A204.1 (cell line): Measurements from ENCODE around the gene MTHFSD.

ENCODE experiments used
- FAIRE-seq: peaks from 2 replicates; lab custom pipeline; 2012; peaks lifted over from hg19 to GRCh38; lab: Jason Lieb, UNC

MTHFSD gene

DNA sequence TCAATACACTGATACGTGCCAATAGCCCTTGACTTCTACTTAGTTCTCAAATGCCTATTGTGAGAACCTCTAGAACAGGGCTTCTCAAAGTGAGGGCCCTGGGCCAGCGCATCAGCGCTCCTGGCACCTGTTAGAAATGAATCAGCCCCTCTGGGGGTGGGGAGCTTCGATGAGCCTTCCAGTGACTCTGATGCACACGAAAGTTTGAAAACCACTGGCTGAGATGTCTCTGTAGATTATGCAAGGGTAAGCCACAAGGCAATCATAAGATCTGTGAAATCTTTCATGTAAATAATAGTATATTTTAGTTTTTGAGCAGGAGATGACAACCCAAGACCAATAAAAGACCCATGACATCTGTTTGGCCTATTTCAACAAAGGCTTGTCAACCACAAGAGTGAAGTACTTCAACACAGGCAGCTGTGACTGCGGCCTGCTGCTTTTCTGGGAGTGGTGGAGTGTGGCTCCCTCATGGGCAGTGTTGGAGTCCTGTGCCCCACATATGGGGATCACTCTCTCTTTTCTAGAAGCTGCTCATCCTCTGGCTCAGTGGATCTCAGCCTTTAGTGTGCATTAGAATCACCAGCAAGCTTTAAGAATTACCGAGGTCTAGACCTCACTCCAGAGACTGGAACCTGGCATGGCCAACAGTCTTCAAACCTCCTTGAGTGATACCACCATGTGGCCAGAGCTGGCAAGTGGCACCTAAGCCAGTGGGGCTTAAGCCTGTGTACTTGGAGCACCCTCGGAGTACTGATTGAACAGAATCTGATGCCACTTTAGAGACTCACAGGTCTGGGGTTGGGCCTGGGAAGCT is 5.8 kb downstream of the MTHFSD start:
- FAIRE-seq: no peak

DNA sequence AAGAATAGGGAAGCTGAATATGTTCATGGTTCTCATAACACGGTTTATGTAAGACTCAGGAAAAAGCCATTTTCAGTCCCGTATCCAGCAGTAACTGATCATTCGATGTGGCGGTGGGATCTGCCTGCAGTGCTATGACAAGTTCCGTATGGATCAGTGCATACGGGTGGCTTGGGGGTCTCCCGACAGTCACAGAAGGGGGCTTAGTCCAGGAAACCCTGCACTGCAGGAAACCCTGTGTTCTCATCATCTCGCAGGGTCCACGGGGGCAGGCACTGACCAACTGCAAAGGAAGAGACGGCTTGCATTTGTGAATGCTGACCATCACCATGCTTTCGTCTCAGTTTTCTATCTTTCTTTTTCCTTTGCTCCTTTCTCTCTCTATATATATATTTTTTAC is 7.7 kb downstream of the MTHFSD start:
- no peak for FAIRE-seq

- FAIRE-seq: no peak
These were observed 8.4 kb downstream of the MTHFSD start for GRCh38 chr16:86546638-86547013.

DNA sequence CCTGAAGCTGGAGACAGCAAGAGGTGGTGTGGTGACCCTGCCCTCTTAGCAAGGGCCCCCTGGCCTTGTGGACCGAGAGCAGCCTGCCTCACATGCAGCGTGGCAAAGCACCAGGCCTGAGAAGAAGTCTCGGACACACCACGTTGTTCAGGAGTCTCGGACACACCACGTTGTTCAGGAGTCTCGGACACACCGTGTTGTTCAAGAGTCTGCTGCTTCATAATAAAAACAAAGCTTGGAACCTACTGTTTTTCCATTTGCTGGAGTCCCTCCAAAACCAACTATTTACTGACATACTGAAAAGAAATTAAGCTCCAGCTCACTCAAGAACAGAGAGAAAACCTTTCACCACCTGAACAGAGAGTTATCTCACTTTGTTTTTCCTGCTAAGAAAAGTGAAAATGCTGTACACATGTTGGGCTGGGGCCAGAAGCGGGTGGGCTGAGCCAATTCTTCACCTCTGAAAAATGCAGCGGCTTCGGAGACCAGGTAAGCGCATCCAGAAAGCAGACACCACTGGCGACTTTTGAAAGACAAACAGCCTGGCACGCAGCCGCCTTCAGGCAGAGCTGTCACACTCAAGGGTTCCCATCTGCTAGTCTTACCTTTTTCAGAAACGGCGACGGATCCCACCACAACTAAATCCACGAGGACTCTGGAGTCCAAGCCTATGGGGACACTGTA is 8.9 kb downstream of the MTHFSD start:
- no peak for FAIRE-seq

GRCh38 chr16:86545481-86545880 is 9.6 kb downstream of the MTHFSD start:
- no peak for FAIRE-seq

DNA sequence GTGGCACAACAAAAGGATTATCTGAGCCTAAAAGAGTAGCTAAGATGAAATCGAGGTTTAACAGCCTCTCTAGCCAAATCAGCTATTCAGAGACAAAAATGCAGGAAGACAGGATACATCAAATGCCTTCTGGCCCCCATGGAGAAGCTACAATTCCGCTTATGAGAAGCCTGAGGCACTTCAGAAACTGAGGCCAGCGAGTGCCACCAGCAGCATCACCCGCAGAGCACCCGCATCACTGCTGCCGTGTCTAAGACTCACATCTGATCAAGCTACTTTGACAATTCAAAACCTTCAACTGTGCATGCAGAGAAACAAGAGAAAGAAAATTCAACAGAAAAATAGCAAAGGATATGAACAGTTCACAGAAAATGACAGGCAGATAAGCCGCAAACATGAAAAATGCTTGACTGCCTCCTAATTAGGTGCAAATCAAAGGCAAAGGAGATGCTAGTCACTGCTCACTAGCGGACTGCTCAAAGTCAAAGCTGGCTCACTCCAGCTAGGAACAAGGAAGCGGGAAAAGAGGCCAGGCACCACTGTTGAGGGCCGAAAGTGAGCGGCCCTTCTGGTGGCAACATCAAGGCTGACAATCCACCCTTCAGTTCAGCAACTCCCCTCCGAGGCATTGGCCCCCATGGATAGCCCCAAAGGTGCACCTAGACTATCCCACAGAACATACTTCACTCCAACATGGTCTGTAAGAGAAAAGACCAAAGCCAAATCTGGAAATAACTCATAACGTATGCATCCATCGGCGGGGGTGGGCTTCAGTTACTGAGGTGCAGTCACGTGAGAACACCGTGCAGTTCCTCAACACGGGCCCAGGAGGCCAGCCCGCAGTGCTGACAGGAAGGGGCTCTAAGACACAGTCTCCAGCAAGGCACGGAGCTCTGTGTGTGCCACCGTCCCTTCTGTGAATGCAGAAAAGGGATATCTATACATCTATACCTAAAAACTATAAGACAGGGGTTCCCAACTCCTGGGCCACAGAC is 12.0 kb downstream of the MTHFSD start:
- no peak for FAIRE-seq

DNA sequence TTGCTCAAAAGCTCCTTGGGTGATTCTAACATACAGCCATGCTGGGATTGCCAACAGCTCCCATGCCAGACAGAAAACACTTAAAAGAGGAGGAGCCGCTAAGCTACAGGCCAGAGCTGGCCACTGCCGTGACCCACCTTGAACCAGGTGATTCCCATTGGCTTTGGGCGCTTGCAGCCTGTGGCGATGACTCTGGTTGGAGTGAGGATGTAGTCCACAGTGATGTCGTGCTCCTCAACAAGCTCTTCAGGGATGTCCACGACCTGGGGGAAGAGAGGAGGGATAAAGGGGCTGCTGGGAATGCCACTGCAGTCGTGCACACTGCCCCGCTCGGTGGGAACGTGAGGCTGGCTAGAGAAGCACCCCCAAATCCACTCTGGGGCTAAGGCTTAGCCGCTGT is 13.5 kb downstream of the MTHFSD start:
- FAIRE-seq: no peak

GRCh38 chr16:86540894-86541293 is 14.1 kb downstream of the MTHFSD start:
- no peak for FAIRE-seq

DNA sequence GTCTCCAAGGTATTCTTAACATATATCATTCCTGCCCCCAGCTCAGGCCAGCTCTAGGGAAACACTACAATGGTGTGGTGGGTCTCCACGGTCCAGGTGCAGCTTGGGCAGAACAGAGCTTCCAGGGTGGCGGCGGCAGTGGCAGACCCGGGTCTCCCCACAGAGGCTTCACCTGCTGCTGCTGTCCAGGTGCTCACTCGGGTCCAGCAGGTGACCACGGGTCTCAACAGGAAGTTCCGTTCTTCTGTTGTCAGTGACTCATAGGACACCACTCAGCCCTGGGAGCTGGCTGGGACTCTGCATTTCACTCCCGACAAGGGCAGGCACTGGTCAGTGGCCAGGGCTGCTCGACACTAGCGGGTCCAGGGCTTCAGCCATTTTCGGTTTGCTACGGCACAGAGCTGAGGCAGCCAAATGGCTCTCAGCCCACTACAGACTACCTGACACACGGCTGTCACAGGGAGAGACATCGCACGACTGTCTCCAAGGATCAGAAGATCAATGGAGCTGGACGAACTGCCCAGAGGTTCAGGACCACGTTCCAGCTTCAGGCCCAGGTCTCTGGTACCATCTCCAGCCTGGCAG is 16.7 kb downstream of the MTHFSD start:
- FAIRE-seq: no peak

DNA sequence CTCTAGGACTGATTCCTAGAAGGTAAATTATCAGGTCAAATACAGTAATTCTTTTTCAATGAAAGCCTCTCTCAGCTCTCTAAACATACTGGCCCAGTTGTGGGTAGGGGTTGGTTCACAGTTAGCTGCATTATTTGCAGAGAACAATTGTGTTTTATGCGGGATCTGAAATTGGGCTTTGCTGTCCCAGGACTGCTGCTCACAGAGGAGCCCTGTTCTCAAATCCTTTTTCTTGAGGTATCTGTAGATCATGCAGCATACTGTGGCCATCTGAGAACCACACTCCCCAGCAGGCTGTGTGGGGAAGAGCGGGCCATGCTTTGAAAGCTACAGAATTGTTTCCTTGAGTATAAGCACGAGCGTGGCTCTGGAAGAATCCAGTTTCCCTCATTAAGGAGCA is 17.5 kb downstream of the MTHFSD start:
- FAIRE-seq: no peak

GRCh38 chr16:86536621-86537020 is 18.4 kb downstream of the MTHFSD start:
- FAIRE-seq: no peak

DNA sequence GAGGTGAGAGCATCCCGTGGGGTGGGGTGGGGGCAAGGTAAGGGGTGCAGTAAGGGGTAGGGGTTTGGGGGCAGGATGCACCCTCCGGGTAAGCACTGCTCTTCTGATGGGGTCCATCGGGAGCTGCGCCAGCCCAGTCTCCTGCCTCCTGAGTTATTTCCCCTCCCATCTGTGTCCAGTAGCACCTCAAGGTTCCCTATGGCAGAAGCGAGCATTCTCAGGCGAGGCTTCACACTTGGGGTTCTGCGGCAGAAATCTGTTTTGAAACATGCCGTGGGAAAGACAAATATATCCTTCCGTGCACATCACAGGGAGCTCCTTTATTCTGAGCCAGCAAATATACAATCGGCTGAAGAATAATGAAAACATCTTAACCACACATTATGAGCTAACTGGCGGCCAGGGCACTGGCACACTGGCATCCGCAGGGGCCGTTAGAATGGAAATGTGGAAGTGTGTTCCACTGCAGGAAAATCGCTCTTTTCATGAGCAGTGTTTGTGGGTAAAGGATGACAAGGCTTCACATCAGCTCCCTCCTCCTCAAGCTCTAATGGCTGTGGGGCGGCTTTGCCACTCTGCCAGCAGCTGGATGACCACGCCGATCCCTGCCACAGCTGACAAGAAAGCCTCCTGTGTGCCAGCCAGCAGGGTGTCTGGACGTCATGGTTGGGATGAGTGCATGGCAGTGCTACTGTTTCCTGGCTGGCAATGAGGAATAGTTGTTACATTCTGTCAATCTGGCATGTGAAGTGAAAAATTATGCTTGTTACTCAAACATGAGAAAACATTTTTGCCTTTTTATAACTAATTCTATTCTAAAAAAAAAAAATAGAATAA is 20.0 kb downstream of the MTHFSD start:
- FAIRE-seq: no peak

DNA sequence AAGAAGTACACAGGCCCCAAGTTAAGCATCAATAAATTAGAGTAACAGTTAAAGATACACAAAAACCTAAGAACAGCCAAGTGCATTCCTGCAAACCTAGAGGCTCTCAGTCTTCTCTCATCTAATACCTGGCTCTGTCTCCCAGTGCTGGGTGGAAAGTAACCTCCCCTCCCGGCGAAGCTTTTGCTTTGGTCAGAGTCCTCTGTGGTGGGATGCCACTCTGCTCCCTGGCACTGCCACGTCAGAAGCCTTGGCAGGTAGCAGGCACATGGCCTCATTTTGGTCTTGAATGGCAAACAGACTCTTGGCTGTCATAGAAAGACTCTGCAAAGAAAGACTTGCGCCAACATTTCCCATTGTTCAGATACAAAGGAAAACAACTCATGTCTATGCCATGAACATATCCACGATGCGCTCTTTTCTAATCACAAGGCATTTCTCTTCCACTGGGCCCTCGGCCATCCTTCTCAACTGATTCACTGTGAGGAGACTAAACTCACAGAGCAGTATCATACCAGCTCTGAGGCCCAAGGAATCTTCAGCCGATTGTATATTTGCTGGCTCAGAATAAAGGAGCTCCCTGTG is 21.2 kb downstream of the MTHFSD start:
- no peak for FAIRE-seq

- FAIRE-seq: no peak
These were observed 22.0 kb downstream of the MTHFSD start for GRCh38 chr16:86533076-86533475.

DNA sequence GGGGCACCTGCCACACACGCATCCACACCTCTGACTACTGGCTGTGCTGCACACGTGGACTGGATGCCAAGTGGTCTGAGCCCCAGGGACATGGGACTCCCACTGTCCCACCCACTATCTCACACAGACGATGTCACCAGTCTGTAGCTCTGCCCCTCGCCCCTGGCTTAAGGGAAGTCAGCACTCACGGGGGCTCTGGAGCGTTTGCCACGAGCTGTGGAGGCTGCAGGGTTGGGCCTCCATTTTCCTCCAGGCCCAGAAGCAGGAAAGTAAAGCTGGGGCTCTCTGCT is 22.6 kb downstream of the MTHFSD start:
- no peak for FAIRE-seq

GRCh38 chr16:86531641-86532525 is 23.2 kb downstream of the MTHFSD start:
- FAIRE-seq: no peak

DNA sequence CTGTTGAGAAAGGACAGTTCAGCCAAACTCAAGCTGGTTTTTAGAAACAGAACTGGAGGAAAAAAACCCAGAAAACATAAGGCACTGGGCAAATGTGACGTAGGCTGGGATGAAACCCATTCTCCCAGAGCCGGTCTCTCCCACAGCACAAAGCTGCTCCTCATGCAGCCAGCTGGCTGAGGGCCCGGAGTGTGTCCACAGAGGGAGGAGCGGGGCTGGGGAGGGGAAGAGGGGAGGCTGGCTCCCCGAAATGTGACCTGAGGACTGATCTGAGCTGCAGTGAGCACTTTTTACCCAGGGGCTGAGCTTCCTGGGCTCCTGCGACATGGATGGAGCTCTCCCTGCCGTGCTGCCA is 23.9 kb downstream of the MTHFSD start:
- no peak for FAIRE-seq

DNA sequence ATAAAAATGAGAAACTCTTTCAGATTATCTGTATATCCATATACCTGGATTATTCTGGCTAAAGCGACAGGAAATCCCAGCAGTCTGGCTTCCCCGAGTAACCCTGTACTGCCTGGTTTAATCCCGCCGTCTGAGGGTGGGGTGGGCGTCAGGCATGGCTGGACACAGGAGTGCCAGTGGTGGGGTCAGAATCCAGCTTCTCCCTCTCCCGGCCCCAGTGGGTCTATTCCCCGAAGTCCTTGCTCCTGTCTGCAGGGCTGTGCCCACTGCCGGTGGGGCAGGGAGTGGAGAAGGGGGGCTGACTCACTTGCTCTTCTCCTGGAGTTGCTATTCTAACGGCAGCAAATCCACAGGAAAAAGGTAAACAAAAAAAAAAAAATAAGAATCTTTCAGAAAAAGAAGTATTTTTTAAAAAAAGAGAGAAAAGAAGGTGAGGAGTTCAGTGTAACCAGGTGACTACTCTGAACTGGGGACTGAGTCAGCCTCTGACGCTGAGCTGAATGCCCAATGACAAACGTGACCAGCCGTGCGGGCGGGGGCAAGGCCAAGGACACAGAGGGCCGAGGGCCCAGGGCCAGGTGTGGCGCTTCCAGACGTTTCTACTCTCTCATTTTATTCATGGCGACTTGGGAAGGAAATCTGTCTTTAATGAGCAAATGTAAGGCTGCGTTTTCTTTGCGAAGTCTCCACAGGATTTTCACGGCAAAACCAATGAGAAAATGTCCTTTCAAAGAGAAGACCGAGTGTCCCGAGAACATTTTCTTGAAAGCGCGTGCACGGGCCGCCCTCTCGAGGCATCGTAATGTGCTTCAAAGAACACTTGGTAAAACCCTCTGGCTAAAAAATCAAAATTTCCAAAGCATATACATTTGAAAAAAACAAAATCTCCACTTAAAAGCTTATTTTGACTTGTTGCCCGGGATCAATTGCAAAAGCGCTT is 24.5 kb downstream of the MTHFSD start:
- FAIRE-seq: no peak

DNA sequence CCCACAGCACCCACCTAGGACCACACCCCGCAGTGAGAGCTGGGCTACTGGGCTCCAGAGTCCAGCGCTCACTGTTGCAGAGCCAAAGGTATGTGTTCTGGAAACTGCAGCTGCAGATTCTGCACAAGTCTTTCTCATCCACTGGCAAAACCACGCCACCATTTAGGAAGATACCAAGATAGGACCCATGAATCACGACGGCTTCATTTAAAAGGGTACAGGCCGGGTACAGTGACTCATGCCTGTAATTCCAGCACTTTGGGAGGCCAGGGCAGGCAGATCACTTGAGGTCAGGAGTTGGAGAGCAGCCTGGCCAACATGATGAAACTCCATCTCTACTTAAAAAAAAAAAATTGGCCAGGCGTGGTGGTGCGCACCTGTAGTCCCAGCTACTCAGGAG is 25.9 kb downstream of the MTHFSD start:
- no peak for FAIRE-seq
